A673 (cell line): ENCODE measurements around the gene VWA7. TPM values are rescaled to one million over a fixed set of nuclear protein-coding genes. Genes with fewer than 3 reads are reported as not detected.

Experiments
- BruUV-seq: library from RNA; stranded (reverse); fragments of 400-500 nt; replicated peaks from 2 replicates; lab custom pipeline; 2021; lab: Mats Ljungman, UMichigan
- CTCF ChIA-PET: fragments of 300-600 bp; sonication (Branson Sonifier 250); formaldehyde crosslinking; loops from one replicate; lab custom pipeline; 2022; ENCODE audit warnings: antibody characterized with exemption; lab: Charles Lee
- POLR2A ChIA-PET: fragments of 300-600 bp; sonication (Branson Sonifier 250); formaldehyde crosslinking; loops from one replicate; lab custom pipeline; 2022; ENCODE audit warnings: antibody characterized with exemption; ENCODE audit not compliant: low non-redundant PET; lab: Charles Lee
- DNase-seq: peaks from one replicate; pipeline ENCODE4 v3.0.0-alpha.2; 2015; ENCODE audit warnings: low spot score
- H3K27ac ChIP-seq: fragments of 200-600 bp; sonication (generic); 2 replicates; pipeline ENCODE4 v1.5.1; 2016; ENCODE audit warnings: mixed run types, low read depth, mild to moderate bottlenecking, mixed read lengths, antibody characterized with exemption, low read length; ENCODE audit not compliant: poor library complexity, severe bottlenecking
- H3K27me3 ChIP-seq: fragments of 200-600 bp; sonication (generic); replicated peaks from 2 replicates; pipeline ENCODE4 v1.6.1; 2017; ENCODE audit warnings: mixed run types, low read depth, mild to moderate bottlenecking, mixed read lengths, antibody characterized with exemption, low read length; ENCODE audit not compliant: insufficient read depth, poor library complexity
- H3K36me3 ChIP-seq: fragments of 200-600 bp; sonication (generic); 2 replicates; pipeline ENCODE4 v1.6.1; 2016; ENCODE audit warnings: mixed run types, mild to moderate bottlenecking, mixed read lengths, antibody characterized with exemption, low read length; ENCODE audit not compliant: insufficient read depth, poor library complexity, severe bottlenecking
- H3K4me1 ChIP-seq: fragments of 200-600 bp; sonication (generic); 2 replicates; pipeline ENCODE4 v1.6.1; 2017; ENCODE audit warnings: mixed run types, mild to moderate bottlenecking, mixed read lengths, antibody characterized with exemption, low read length; ENCODE audit not compliant: insufficient read depth, poor library complexity, severe bottlenecking
- H3K4me3 ChIP-seq: fragments of 200-600 bp; sonication (generic); 2 replicates; pipeline ENCODE4 v1.5.1; 2016; ENCODE audit warnings: low read depth, mixed run types, mild to moderate bottlenecking, mixed read lengths, low read length; ENCODE audit not compliant: poor library complexity, severe bottlenecking
- H3K9me3 ChIP-seq: fragments of 200-600 bp; sonication (generic); 2 replicates; pipeline ENCODE4 v1.6.1; 2016; ENCODE audit warnings: mixed run types, low read depth, mild to moderate bottlenecking, mixed read lengths, antibody characterized with exemption, low read length; ENCODE audit not compliant: poor library complexity, severe bottlenecking
- CTCF ChIP-seq: fragments of 300-800, 200-600 bp; sonication (generic); conservative IDR thresholded peaks from 2 replicates; pipeline ENCODE4 v1.5.1; 2017; ENCODE audit warnings: low read depth, mild to moderate bottlenecking, antibody characterized with exemption, low read length, moderate library complexity, mixed read lengths
- EZH2 ChIP-seq: fragments of 200-600 bp; sonication (generic); IDR thresholded peaks from 2 replicates; pipeline ENCODE4 v1.6.1; 2017; ENCODE audit warnings: borderline replicate concordance, low read depth, mild to moderate bottlenecking, mixed read lengths, antibody characterized with exemption, low read length; ENCODE audit not compliant: poor library complexity, severe bottlenecking
- intact Hi-C: fragments of 100-400 bp; cut with micrococcal nuclease; formaldehyde crosslinking; loops from one replicate; pipeline ENCODE4 v1.10.0; 2022; ENCODE audit not compliant: unreplicated experiment
- total RNA-seq: library from RNA; stranded (reverse); gene quantifications from 2 replicates; pipeline ENCODE4 v1.2.3, GENCODE V29; 2021

VWA7 gene
- total RNA-seq, 1 experiment from 2014 or later = 2.8 TPM

DNA sequence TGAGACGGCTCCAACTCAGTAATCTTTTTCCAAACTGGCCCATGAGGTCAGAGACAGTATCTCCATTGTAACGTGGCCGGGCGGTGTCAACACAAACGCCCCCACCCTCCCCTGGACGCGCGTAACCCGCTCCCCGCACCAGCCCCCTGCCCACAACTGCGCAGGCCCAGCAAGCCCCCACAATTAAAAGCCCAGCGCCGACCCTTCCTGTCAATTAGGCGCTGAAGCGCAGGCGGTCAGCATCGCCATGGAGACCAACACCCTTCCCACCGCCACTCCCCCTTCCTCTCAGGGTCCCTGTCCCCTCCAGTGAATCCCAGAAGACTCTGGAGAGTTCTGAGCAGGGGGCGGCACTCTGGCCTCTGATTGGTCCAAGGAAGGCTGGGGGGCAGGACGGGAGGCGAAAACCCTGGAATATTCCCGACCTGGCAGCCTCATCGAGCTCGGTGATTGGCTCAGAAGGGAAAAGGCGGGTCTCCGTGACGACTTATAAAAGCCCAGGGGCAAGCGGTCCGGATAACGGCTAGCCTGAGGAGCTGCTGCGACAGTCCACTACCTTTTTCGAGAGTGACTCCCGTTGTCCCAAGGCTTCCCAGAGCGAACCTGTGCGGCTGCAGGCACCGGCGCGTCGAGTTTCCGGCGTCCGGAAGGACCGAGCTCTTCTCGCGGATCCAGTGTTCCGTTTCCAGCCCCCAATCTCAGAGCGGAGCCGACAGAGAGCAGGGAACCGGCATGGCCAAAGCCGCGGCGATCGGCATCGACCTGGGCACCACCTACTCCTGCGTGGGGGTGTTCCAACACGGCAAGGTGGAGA, 38.1 kb upstream of the VWA7 start, which contains the start of the genes HSPA1A and HSPA1L:
Gene HSPA1A, plus strand, starts transcription at position 519 of the 814 bp plus-strand sequence. Its CDS starts 214 bp downstream, at position 733.
Gene HSPA1L, minus strand, starts transcription at position 259 of the 814 bp plus-strand sequence. CDS start 3,311 bp downstream, outside the sequence.
- no peaks in the 10 kb centered on the region for H3K36me3 ChIP-seq
- CTCF ChIA-PET = interaction anchor here (0.5 to 1.5 kb wide), 4 partner anchors 8 to 62 kb away, joined by 3 to 15 read pairs (median 4); partner anchors contain the start of gene LSM2
- intact Hi-C loops = no loop called here
- no peaks in the 10 kb centered on the region for H3K9me3 ChIP-seq
- no peak for TF ChIP-seq CTCF
- no peak for TF ChIP-seq EZH2
- peak; percentile 99 for DNase-seq
- POLR2A ChIA-PET = interaction anchor here (0.6 to 1.1 kb wide), 6 partner anchors 9 to 75 kb away, joined by 3 to 12 read pairs (median 4); partner anchors contain the start of genes LSM2, MSH5 and VARS1
- no peaks in the 10 kb centered on the region for H3K27me3 ChIP-seq
- peaks cover 14% of the 10 kb centered on the region for H3K4me1 ChIP-seq
- H3K4me3 ChIP-seq = peak within 1 kb of the TSS; percentile 65
- peak within 1 kb of the TSS; percentile 99 for H3K27ac ChIP-seq
- no TSS peak for BruUV-seq

DNA sequence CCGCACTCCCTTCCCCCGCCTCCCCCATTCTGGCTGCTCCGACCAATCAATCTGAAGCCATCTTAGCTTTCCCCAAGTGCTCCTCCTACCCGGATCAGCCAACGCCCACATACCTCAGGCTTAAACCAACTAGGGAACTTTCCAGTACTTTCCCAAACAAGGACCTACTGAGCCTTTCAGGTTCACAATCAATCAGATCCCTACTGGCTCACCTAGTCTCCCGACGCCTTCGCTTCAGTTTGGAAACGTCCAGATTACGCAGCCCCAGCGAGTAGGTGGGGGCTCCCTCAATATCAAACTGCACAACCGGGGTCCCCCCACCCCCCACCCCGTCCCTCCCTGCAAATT, 37.5 kb upstream of the VWA7 start:
- intact Hi-C loops = no loop called here
- ChIA-PET CTCF (interaction anchor here (0.5 to 1.5 kb wide), 5 partner anchors 8 to 62 kb away, joined by 3 to 15 read pairs (median 3); partner anchors contain the start of gene LSM2), POLR2A (interaction anchor here (0.6 to 1.1 kb wide), 6 partner anchors 8 to 75 kb away, joined by 3 to 12 read pairs (median 4); partner anchors contain the start of genes LSM2, MSH5 and VARS1)
- Histone ChIP-seq H3K27ac (peak overlapping the region; percentile 99), H3K9me3 (no peaks in the 10 kb centered on the region), H3K27me3 (no peaks in the 10 kb centered on the region), H3K36me3 (no peaks in the 10 kb centered on the region), H3K4me3 (peak overlapping the region; percentile 65), H3K4me1 (peaks cover 14% of the 10 kb centered on the region)
- TF ChIP-seq EZH2 (no peak), CTCF (no peak)
- DNase-seq = peak; percentile 99
- no TSS peak for BruUV-seq

DNA sequence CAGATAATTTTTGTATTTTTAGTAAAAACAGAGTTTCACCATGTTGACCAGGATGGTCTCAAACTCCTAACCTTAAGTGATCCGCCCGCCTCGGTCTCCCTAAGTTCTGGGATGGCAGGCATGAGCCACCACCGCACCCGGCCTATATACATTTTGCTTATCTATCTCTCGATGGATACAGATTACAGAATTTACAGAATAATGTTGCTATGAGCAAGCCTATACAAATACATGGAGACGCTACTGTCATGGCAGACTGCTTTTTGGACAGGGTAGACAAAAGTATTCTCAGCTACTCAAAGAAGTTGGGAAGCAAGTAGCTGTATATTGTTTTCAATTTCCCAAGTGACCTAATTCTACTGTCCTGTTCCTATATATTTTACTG, 36.3 kb upstream of the VWA7 start:
- H3K4me1 ChIP-seq = peaks cover 7% of the 10 kb centered on the region
- CTCF ChIA-PET = interaction anchor here (1.4 kb wide), 1 partner anchor 17 kb away, joined by 5 read pairs; no protein-coding TSS in a partner anchor
- H3K9me3 ChIP-seq = no peaks in the 10 kb centered on the region
- peak overlapping the region; percentile 29 for H3K4me3 ChIP-seq
- TF ChIP-seq EZH2 (no peak), CTCF (no peak)
- peak overlapping the region; percentile 85 for H3K27ac ChIP-seq
- POLR2A ChIA-PET = no interaction called here
- intact Hi-C loops = no loop called here
- H3K36me3 ChIP-seq = no peaks in the 10 kb centered on the region
- no peaks in the 10 kb centered on the region for H3K27me3 ChIP-seq
- no TSS peak for BruUV-seq
- DNase-seq = no peak
